T-helper 2 cell treated with Interferon-gamma antibody and Interleukin-4, amounts not matched to agents 5 μg/mL and 100 μg/mL, for 36 hours (primary cell): ENCODE measurements around the gene UPF1.
A peak's percentile ranks its signal among the peaks of the same experiment; 100 is the strongest.

Source experiments
- DNase-seq: peaks from one replicate; pipeline ENCODE4 v3.0.0; 2021; ENCODE audit warnings: low spot score
- H3K27ac Mint-ChIP-seq: one replicate; pipeline ENCODE4 v1.8.0; 2021; ENCODE audit warnings: mild to moderate bottlenecking, mixed read lengths
- H3K27me3 Mint-ChIP-seq: one replicate; pipeline ENCODE4 v1.8.0; 2021; ENCODE audit warnings: low read depth, mixed read lengths
- H3K36me3 Mint-ChIP-seq: one replicate; pipeline ENCODE4 v1.8.0; 2021; ENCODE audit warnings: low read depth, mixed read lengths
- H3K4me1 Mint-ChIP-seq: one replicate; pipeline ENCODE4 v1.8.0; 2021; ENCODE audit warnings: low read depth, mixed read lengths
- H3K4me3 Mint-ChIP-seq: one replicate; pipeline ENCODE4 v1.8.0; 2022; ENCODE audit warnings: mild to moderate bottlenecking, moderate library complexity, mixed read lengths
- H3K9me3 Mint-ChIP-seq: one replicate; pipeline ENCODE4 v1.8.0; 2021; ENCODE audit warnings: mixed read lengths

Gene UPF1

GRCh38 chr19:18831524-18832305 is at the start of gene UPF1:
Gene UPF1 (plus strand): TSS chr19:18831959. CDS start chr19:18832210, 251 bp downstream.
- peak; percentile 97 for DNase-seq

GRCh38 chr19:18782559-18783225 is 49.1 kb upstream of the UPF1 start:
- Mint-ChIP-seq H3K27me3 (peaks cover 22% of the 10 kb centered on the region), H3K27ac (no peak overlapping the region), H3K9me3 (no peaks in the 10 kb centered on the region), H3K36me3 (peaks cover 3% of the 10 kb centered on the region), H3K4me3 (no peak overlapping the region), H3K4me1 (peaks cover 10% of the 10 kb centered on the region)
- no peak for DNase-seq

More at GRCh38 chr19:18831524-18832305, at the start of gene UPF1:
- Mint-ChIP-seq H3K4me3 (peak within 1 kb of the TSS; percentile 94), H3K36me3 (peaks cover 37% of the 10 kb centered on the region), H3K27me3 (peaks cover 9% of the 10 kb centered on the region), H3K27ac (peak within 1 kb of the TSS; percentile 93), H3K4me1 (peaks cover 30% of the 10 kb centered on the region), H3K9me3 (peaks cover 7% of the 10 kb centered on the region)

GRCh38 chr19:18783958-18784785 is 47.6 kb upstream of the UPF1 start:
- Mint-ChIP-seq H3K9me3 (no peaks in the 10 kb centered on the region), H3K4me3 (no peak overlapping the region), H3K4me1 (peaks cover 12% of the 10 kb centered on the region), H3K27ac (no peak overlapping the region), H3K36me3 (peaks cover 3% of the 10 kb centered on the region), H3K27me3 (peaks cover 35% of the 10 kb centered on the region)
- DNase-seq, result no peak

- peaks cover 40% of the 10 kb centered on the region for H3K27me3 Mint-ChIP-seq
These were observed 47.0 kb upstream of the UPF1 start for GRCh38 chr19:18784786-18785120.

GRCh38 chr19:18785179-18786124 is 46.3 kb upstream of the UPF1 start:
- H3K27ac Mint-ChIP-seq, result no peak overlapping the region
- no peaks in the 10 kb centered on the region for H3K9me3 Mint-ChIP-seq
- peaks cover 46% of the 10 kb centered on the region for H3K27me3 Mint-ChIP-seq
- peaks cover 6% of the 10 kb centered on the region for H3K36me3 Mint-ChIP-seq
- DNase-seq, result peak; percentile 47
- peak overlapping the region; percentile 42 for H3K4me3 Mint-ChIP-seq
- peaks cover 16% of the 10 kb centered on the region for H3K4me1 Mint-ChIP-seq

More at GRCh38 chr19:18784786-18785120, 47.0 kb upstream of the UPF1 start:
- Mint-ChIP-seq H3K9me3 (no peaks in the 10 kb centered on the region), H3K4me3 (no peak overlapping the region), H3K27ac (no peak overlapping the region), H3K36me3 (peaks cover 4% of the 10 kb centered on the region), H3K4me1 (peaks cover 13% of the 10 kb centered on the region)
- no peak for DNase-seq

- Mint-ChIP-seq H3K4me3 (peak overlapping the region; percentile 63), H3K9me3 (no peaks in the 10 kb centered on the region)
These were observed 43.0 kb upstream of the UPF1 start for GRCh38 chr19:18788529-18789421.

GRCh38 chr19:18789422-18789869 is 42.3 kb upstream of the UPF1 start:
- peaks cover 6% of the 10 kb centered on the region for H3K36me3 Mint-ChIP-seq
- H3K9me3 Mint-ChIP-seq, result no peaks in the 10 kb centered on the region
- H3K4me1 Mint-ChIP-seq, result peaks cover 17% of the 10 kb centered on the region
- H3K27me3 Mint-ChIP-seq, result peaks cover 72% of the 10 kb centered on the region
- H3K27ac Mint-ChIP-seq, result peak overlapping the region; percentile 87
- peak overlapping the region; percentile 63 for H3K4me3 Mint-ChIP-seq
- DNase-seq, result no peak

More at GRCh38 chr19:18788529-18789421, 43.0 kb upstream of the UPF1 start:
- Mint-ChIP-seq H3K36me3 (peaks cover 6% of the 10 kb centered on the region), H3K4me1 (peaks cover 17% of the 10 kb centered on the region), H3K27me3 (peaks cover 71% of the 10 kb centered on the region), H3K27ac (peak overlapping the region; percentile 87)
- no peak for DNase-seq

GRCh38 chr19:18789883-18790565 is 41.7 kb upstream of the UPF1 start:
- Mint-ChIP-seq H3K9me3 (no peaks in the 10 kb centered on the region), H3K4me3 (peak overlapping the region; percentile 64), H3K27ac (peak overlapping the region; percentile 39), H3K4me1 (peaks cover 17% of the 10 kb centered on the region), H3K27me3 (peaks cover 75% of the 10 kb centered on the region), H3K36me3 (peaks cover 6% of the 10 kb centered on the region)
- DNase-seq, result no peak

- Mint-ChIP-seq H3K36me3 (peaks cover 6% of the 10 kb centered on the region), H3K9me3 (no peaks in the 10 kb centered on the region), H3K27me3 (peaks cover 75% of the 10 kb centered on the region), H3K4me3 (peak within 1 kb of the TSS; percentile 64), H3K4me1 (peaks cover 13% of the 10 kb centered on the region), H3K27ac (peak within 1 kb of the TSS; percentile 39)
- DNase-seq, result no peak
These were observed 41.0 kb upstream of the UPF1 start, which contains the start of gene COMP for GRCh38 chr19:18790566-18791314. Gene COMP (minus strand): TSS chr19:18791305. CDS start chr19:18791269, 36 bp downstream.

GRCh38 chr19:18791315-18791678 is 40.5 kb upstream of the UPF1 start:
- Mint-ChIP-seq H3K4me3 (no peak overlapping the region), H3K27me3 (peaks cover 73% of the 10 kb centered on the region), H3K9me3 (no peaks in the 10 kb centered on the region), H3K36me3 (peaks cover 6% of the 10 kb centered on the region), H3K27ac (no peak overlapping the region), H3K4me1 (peaks cover 10% of the 10 kb centered on the region)
- DNase-seq, result no peak

GRCh38 chr19:18792661-18793060 is 39.1 kb upstream of the UPF1 start:
- Mint-ChIP-seq H3K27ac (no peak overlapping the region), H3K36me3 (peaks cover 3% of the 10 kb centered on the region), H3K27me3 (peaks cover 67% of the 10 kb centered on the region), H3K9me3 (no peaks in the 10 kb centered on the region), H3K4me3 (no peak overlapping the region), H3K4me1 (peaks cover 7% of the 10 kb centered on the region)
- DNase-seq, result no peak
